Right ventricle myocardium inferior (tissue), 1 donor: ENCODE data around the gene THY1. TPM values are rescaled to one million over a fixed set of nuclear protein-coding genes. Genes with fewer than 3 reads are reported as not detected.

ENCODE experiments used
- ATAC-seq: fragments of 200-7000 bp; cut with Tn5 transposase; one replicate; pipeline ENCODE4 v1.9.1; 2020; ENCODE audit warnings: mild to moderate bottlenecking, moderate library complexity
- DNase-seq: peaks from one replicate; pipeline ENCODE4 v3.0.0; 2021; ENCODE audit errors: missing footprints
- intact Hi-C: fragments of 100-400 bp; cut with DNase I; formaldehyde crosslinking; loops from one replicate; pipeline ENCODE4 v1.11.0; 2022
- total RNA-seq: library from RNA; stranded (reverse); fragmentation: NEBNext Ultra II Directional; extraction: Animal tissue kit (Norgen Biotek cat#: 25700); gene quantifications from one replicate; pipeline ENCODE4 v1.2.1, GENCODE V29; 2021
- donor health status: DM: no; HTN: yes; CAD: no; lungs with severe emphysema.

Gene THY1
- total RNA-seq, 1 donor from 2014 or later: 1.8 TPM

DNA sequence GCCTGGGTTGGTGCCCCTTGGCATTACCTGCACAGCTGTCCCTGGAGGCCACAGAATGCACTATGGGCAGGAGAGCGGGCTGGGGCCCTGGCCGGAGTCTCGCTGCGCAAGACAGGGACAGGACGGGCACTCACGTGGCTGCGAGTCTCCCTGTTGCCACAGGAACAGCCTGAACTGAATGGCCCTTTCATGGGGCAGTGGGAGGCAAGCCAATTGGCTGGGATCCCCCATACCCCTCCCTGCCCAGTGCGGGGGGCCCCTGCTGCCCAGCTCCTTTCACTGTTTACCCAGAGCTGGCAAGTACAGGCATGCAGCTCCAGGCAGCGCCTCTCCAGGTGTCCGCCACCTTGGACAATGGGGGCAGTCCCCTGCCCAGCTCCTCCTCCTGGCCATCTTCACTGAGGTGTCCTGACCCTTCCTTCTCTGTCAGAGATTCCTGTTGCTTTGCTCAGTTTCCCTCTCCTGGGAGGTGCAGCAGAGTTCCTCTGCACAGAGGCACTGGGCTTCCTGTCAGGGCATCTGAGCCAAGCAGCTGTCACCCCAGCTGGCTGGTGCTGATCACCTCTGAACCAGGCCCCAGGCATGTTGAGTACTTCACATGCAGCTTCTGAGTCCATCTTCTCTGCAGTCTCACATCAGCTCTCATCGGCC is 46.6 kb downstream of the THY1 start:
- intact Hi-C loops: no loop called here
- peak; percentile 78 for DNase-seq
- peak; percentile 14 for ATAC-seq

DNA sequence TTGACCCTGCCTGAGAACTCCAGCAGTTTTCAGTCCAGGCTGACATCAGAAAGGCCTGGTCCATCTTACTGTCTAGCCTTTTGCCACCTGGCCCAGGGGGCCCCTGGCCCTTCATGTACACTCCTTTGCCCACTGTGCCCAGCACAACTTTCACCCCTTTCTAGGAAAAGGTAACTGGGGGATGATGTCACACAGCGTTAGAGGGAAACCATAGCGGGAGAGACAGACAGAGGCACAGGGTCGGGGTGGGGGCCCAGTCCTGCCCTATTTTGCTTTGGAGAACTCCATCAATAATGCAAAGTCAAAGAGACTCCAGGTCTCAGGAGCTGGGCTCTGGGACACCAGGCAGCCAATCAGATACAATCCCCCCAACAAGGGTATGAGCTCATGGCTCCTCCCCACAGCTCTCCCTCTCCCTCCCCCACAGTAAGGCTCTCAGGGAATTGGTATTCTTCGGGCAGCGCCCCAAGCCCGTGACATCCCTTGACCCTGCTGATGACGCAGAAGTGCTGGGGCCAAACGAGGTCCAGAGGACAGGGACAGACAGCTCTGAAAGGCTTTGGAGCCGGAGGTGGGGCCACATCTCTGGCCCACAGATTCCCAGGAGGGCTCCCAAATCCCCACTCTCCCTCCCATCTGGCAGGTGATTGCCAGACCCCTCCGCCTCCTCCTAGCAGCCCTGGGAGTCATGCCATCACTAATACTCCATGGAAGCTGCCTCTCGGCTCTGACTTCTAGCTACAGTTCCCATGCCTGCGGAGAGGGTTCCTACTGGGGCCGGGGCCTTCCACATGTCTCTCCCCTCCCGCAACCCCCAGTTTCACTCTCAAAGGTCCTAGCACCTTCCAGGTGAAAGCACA is 47.4 kb downstream of the THY1 start:
- DNase-seq: peak; percentile 84
- intact Hi-C loops: loop anchor here (2.0 kb wide), 1 partner anchor 35 kb away; the partner anchor contains the start of gene C1QTNF5
- peak; percentile 66 for ATAC-seq

DNA sequence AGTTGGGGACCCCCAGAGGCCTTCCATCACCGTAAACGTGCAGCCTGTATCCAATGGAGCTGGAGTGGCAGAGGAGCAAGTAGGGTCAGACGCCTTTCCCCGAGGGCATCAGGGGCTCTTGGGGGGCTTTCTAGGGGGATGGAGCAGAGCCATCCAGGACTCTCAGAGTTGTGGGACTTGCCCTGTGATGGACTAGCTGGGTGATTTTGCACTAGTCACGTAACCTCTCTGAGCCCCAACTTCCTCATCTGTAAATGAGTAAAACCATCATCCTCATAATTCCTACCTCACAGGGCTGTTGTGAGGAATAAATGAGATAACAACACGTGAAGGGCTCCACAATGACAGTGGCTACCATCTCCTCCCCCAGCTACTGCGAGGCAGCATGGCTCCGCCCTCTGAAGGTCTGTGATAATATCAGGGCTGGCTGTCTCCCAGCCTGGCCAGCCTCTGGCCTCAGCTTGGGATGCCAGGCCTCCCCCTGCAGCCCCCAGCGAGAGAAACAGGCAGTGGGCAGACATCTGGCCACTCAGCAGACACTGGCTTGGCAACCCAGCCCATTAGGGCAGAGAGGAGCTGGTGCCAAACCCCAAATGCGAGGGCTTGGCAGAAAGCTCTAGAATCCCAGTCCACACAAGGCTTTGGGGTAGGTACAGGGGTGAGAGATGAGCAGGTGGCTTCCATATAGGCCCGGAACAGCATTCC is 48.2 kb downstream of the THY1 start:
- ATAC-seq: no peak
- DNase-seq: no peak
- intact Hi-C loops: loop anchor here (1.0 to 2.0 kb wide), 2 partner anchors 18 to 34 kb away; partner anchors contain the start of gene C1QTNF5

DNA sequence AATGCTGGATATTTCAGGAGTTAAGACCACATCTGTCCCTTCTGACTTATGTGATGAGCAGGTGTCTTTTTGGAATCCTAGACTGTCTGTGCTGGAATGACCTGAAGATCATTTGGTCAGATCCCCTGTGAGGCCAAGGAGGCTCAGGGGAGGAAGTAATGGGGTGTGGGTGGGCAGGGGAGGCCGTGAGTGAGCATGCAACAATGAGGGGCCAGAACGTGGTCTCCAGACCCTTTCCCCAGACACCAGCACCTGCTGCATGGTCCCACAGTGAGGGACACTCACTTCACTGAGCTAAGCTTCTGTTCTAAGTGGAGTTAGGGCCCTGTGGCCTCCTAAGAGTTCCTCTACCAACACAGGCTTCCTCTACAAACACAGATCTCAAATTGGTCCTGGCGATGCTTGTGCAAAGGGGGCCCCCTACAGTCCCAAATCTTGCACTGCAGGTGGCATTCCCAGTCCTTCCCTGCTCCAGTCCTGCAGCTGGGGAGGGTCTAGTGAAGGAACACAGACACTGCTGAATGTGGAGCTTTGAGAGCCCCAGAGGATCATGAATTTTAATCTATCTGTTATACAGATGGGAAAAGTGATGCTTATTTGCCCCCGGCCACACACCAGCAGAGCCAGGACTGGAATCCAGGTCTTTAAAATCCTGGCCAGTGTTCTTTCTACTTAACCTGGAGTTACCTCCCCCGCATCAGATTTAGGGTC is 48.9 kb downstream of the THY1 start:
- DNase-seq: peak; percentile 69
- intact Hi-C loops: loop anchor here (1.0 to 2.0 kb wide), 2 partner anchors 18 to 33 kb away; partner anchors contain the start of gene C1QTNF5
- ATAC-seq: no peak

DNA sequence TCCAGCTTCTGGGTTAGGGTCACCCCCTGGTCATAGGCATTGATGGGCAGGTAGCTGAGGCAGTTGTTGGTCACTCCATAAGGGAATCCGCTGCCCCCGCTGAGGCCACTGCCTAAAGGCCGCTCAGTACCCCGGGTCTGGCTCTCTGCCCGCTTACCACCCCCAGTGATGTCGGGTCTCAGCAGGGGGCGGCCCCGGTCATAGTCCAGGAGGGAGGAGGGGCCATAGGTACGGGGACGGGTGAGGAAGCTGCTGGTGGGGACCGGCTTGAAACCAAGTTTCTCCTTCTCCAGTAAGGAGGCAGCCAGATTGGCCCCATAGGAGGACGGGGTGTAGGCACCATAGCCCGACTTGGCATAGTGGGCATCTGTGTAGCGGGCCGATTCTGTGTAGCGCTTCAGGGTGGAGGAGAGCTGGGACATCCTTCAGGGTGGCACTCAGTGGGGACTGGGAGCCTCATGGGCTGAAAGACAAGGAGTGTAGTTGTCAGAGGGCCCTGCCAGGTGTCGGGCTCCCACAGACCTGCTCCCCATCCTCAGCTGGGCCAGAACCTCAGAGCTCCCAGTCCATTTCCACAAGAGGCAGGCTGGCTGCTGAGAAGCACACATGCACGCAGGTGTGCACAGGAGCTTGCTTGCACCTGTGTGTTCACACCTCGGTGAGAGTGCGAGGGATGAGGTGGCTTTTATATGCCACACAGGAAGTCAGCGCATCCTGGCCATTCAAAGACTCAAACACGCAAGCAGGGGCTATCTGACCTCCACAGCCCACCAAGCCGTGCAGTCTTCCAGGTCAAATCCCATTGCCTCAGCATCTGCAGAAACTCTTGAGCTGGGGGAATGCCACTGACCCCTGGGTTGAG is 49.7 kb downstream of the THY1 start:
- ATAC-seq (no peak), DNase-seq (peak; percentile 49)
- intact Hi-C loops: no loop called here

DNA sequence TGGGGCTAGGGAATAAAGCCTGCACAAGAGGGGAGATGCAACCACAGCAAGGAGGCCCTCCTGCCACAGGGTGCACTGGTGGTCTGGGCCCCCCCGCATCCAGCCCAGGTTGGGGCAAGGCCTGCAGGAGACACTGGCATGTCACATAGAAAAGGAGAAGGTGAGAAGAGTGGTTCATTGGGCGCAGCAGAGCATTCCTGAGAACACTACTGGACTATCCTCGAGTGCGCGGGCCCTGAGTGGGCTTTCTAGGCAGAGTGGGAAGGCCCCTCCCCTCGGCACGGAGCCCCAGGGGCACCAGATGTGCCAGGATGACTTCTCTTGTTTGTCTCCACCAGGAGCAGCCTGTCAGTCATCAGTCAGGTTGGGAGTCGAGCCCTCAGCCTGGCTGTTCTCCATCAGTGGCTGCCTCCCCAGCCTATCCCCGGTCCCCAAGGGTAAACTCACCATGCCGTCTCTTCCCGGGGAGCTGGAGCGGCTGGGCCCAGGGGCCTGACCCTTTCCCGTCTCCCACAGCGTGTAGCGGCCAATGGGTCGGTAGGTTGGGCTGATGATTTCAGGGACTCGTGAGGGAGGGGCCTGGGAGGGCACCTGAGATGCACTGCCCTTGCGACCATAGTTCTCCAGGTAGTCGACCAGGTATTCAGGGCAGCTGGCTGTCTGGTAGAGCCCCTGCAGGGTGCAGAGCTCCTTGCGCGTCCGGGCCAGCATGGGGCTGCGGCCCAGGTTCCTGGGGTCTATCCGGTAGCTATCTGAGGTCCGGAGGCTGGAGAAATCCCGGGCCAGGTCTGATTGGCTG is 50.5 kb downstream of the THY1 start:
- DNase-seq (peak; percentile 59), ATAC-seq (no peak)
- intact Hi-C loops: no loop called here

DNA sequence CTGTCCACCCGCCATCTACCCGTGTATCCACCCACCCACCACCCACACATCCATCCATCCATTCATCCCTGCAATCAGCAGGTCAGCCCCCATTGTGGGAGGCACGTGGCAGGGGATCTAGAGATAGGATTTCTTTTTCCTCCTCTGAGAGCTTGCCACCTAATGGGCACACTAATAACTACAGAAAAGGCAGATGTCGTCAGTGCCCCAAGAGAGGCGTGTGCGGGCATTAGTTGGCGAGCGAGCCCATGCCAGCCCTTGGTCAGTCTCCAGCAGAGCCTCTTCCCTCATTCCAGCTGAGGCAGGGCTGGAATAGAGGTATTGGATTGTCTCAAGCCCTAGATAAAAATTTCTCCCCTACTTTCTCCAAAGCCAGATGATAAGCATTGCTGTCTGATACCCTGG is 51.2 kb downstream of the THY1 start:
- intact Hi-C loops: no loop called here
- DNase-seq: no peak
- ATAC-seq: no peak

DNA sequence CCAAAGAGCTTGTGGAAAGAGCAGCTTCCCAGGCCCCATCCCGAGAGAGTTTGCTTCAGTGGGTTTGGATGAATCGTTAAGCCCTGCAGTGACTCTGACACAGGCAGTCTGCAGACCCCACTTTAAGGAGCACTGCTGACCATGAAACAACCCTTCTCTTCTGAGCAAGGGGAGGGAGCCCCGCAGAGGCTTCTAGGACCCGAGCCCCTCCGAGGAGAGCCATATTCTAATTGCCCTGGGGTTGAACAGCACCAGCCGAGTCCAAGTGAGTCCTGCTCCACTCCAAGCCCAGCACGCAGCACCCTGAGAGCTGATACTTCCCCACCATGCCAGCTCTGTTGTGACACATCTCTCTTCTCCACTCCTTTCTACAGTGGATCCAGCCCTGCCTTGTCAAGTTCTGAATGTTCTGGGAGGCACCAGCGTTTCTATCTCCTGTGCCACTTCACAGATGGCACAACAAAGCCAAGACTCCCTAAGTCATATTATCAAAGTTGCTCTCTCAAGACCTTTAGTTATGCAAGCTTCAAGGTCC is 51.8 kb downstream of the THY1 start:
- intact Hi-C loops: no loop called here
- ATAC-seq (no peak), DNase-seq (no peak)

DNA sequence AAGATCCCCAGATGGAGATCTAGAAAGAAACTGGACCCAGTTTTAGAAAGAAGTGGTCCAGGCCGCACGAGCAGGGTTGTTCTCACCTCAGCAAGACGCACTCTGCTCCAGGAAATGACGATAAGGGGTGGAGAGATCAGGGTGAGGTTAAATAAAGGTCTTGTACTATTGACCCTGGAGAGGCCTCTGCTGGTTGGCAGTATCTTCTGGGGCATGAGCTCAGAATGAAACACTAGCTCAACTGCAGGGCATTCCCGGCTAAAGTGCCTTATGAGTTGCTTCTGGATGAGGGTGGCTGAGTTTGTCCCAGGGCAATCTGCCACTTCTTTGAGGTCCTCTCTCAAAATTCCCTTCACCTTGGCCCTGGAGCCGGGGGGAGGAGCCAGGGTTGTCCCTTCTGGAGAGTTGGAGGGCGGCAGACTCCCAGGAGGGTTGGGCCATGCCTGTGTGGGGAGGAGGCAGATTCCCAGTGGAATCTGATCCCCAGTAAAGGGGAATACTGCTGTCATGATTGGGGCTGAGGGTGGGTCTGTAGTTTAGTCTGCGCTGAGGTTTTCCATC is 52.4 kb downstream of the THY1 start:
- peak; percentile 81 for DNase-seq
- intact Hi-C loops: no loop called here
- ATAC-seq: peak; percentile 51

DNA sequence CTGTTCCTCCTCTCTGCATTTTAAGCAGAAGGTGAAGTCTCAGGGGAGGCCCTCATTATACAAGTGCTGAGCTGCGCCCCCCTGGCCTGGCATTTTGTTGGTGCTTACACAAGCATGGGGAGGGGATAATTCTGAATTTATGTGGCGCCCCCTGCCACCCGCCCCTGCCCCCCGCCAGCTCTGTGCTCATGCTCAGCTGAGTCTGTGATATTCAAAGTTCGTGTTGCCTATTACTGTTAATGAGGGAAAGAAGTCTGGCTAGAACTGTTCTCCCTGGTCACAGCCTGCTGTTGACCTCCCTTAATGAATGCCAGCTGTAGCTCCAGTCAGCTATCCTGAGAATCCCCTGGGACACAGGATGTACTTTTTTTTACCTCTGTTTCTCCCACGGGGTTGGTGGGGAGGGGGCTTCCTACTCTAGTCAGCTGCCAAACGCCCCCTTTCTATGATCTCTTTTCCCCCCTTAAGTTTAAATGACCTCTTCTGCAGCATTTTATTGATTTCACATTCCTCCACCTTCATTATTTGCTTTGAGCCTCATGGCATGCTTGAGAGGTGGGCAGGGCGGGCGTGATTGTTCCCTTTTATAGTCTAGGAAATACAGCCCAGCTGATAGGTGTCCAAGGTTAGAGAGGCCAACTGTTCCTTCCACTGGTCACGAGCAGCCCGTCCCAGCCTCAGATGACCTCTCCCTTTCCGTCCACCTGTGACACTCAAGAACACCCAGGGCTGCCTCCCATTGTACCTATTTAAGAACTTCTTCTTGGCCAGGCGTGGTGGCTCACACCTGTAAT is 53.6 kb downstream of the THY1 start:
- intact Hi-C loops: no loop called here
- DNase-seq: peak; percentile 64
- no peak for ATAC-seq

DNA sequence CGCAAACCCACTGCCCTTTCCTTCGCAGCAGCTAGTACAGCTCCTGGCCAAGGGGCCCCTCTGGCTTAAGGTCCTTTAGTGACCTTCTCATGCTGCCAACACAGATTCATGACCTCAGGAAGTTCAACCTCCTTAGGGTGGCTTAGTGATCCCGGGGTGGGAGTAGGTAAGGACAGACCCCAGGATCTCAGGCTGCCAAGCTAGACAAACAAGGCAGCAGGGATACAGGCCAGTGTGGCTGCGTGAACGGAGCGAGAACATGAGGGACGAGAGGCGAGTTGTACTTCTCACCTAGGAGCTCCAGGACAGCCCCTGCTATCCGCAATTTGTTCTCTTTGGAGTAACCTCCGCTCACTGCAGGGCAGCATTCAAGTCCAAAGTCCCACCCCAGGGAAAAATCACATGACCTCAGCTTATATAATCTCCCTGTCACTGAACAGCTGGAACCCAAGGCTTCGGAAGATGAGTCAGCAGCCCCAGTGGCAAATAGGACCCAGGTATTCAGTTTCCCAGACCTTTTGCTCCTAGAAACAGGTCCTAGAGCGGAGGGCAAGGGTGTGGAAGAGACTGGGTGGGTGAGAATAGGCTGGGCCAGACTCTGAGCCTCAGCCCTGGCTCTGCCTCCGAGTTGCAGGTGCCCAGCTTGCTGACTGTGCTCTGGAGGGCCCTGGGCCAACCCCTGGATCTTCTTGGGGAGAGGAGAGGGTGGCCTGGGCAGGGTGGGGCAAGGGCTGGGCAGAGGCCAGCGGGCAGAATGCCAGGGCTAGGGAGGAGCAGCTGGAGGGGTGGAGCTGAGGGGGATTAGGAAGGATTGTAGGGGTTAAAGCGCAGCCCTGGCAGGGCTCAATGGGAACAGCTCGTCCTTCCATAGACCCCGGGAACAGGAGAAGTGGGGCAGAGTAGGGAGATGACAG is 54.6 kb downstream of the THY1 start:
- ATAC-seq: peak; percentile 43
- DNase-seq: peak; percentile 85

DNA sequence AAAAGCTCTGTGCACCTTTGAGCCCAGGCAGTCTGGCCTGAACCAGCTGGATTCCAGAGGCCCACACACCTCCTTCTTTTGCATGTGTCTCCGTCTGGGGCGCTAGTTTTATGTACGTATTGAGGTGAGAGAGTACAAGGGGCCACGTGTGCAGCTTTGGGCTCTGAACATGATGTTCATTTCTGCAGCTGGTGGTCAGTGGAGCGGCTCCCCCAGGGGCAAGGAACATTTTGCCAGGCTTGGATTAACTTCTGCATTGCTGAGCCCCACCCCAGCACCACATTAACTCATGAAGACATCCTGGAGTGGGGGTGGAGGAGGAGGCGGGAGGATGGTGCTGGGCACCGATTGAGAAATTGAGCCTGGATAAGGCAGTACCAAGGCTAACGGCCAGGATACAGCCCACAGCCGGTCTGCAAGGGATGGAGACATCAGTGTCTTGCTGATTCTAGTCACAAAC is 55.3 kb downstream of the THY1 start:
- intact Hi-C loops: no loop called here
- DNase-seq: peak; percentile 41
- no peak for ATAC-seq

More for the DNA sequence above, 54.6 kb downstream of the THY1 start:
- intact Hi-C loops: no loop called here
